A549 (cell line): ENCODE measurements around the gene RPS24. TPM values are rescaled to one million over a fixed set of nuclear protein-coding genes. Genes with fewer than 3 reads are reported as not detected.

ENCODE experiments used
- ATAC-seq, 2 experiments: fragments of 200-7000 bp in 1 of 2; fragments of >200 bp in 1 of 2; cut with Nextera tagmentation in 1 of 2; cut with Tn5 transposase in 1 of 2; 3 replicates each; pipeline versions ENCODE4 v1.8.0 to v1.9.1; 2018 to 2020; ENCODE audit warnings: mild to moderate bottlenecking in 1 of 2, moderate library complexity in 1 of 2
- CTCF ChIA-PET: fragments of 300-600 bp; sonication (Branson Sonifier 250); formaldehyde crosslinking; extraction: SDS; loops from one replicate; lab custom pipeline; 2021; ENCODE audit warnings: antibody characterized with exemption, inconsistent platforms; lab: Yijun Ruan, JAX
- POLR2A ChIA-PET: fragments of 350-600 bp; formaldehyde crosslinking; extraction: SDS; loops from one replicate; lab custom pipeline; 2021; ENCODE audit warnings: antibody characterized with exemption, inconsistent platforms; lab: Yijun Ruan, JAX
- DNase-seq, 2 experiments: peaks; one replicate each; pipeline versions ENCODE4 v3.0.0 to v3.0.0-alpha.2; 2011 to 2016; ENCODE audit warnings: low read depth in 1 of 2, low spot score in 1 of 2
- FAIRE-seq: peaks from 2 replicates; lab custom pipeline; 2011; peaks lifted over from hg19 to GRCh38; lab: Jason Lieb, UNC
- H3K27ac ChIP-seq, 2 experiments: fragments of >200 bp; sonication (Bioruptor Twin); formaldehyde crosslinking; 3 replicates each; pipeline ENCODE4 v1.5.1; 2016 to 2017
- H3K4me1 ChIP-seq: fragments of >200 bp; sonication (Bioruptor Twin); formaldehyde crosslinking; 3 replicates; pipeline ENCODE4 v1.6.1; 2016
- H3K4me2 ChIP-seq: fragments of >200 bp; sonication (Bioruptor Twin); formaldehyde crosslinking; 3 replicates; pipeline ENCODE4 v1.6.1; 2016
- H3K4me3 ChIP-seq: fragments of >200 bp; sonication (Bioruptor Twin); formaldehyde crosslinking; 3 replicates; pipeline ENCODE4 v1.5.1; 2016
- H3K9me3 ChIP-seq: fragments of >200 bp; sonication (Bioruptor Twin); formaldehyde crosslinking; 3 replicates; pipeline ENCODE4 v1.6.1; 2016
- CHD2 ChIP-seq: fragments of 150-350 bp; IDR thresholded peaks from 2 replicates; pipeline ENCODE4 v1.6.1; 2014; ENCODE audit warnings: low read length; ENCODE audit not compliant: partially characterized antibody
- CHD4 ChIP-seq: fragments of 200-600 bp; sonication (generic); IDR thresholded peaks from 2 replicates; pipeline ENCODE4 v1.6.1; 2016; ENCODE audit warnings: antibody characterized with exemption, mild to moderate bottlenecking, borderline replicate concordance
- EHMT2 ChIP-seq: fragments of 200-600 bp; sonication (generic); IDR thresholded peaks from 2 replicates; pipeline ENCODE4 v1.6.1; 2016; ENCODE audit warnings: antibody characterized with exemption, low read depth, mild to moderate bottlenecking, moderate library complexity
- EP300 ChIP-seq, 2 experiments: fragments of >200 bp; sonication (Bioruptor Twin); formaldehyde crosslinking; IDR thresholded peaks; 2 replicates in 1 of 2; 3 replicates in 1 of 2; pipeline ENCODE4 v1.6.1; 2016 to 2017
- ESRRA ChIP-seq: fragments of 150-350 bp; IDR thresholded peaks from 2 replicates; pipeline ENCODE4 v1.6.1; 2014; ENCODE audit warnings: mild to moderate bottlenecking, low read length, borderline replicate concordance
- GATA3 ChIP-seq: IDR thresholded peaks from 2 replicates; pipeline ENCODE4 v1.6.1; 2012; ENCODE audit warnings: borderline replicate concordance
- HOXB5 ChIP-seq: fragments of 250-450 bp; sonication (Bioruptor Pico); IDR thresholded peaks from 2 replicates; pipeline ENCODE4 v1.5.0; 2020; ENCODE audit warnings: mild to moderate bottlenecking, moderate library complexity
- JUNB ChIP-seq: fragments of >200 bp; sonication (Bioruptor Twin); formaldehyde crosslinking; IDR thresholded peaks from 2 replicates; pipeline ENCODE4 v1.6.1; 2016
- NFE2L2 ChIP-seq: fragments of 150-350 bp; conservative IDR thresholded peaks from 2 replicates; pipeline ENCODE4 v1.6.1; 2014; ENCODE audit warnings: low read length
- NR3C1 ChIP-seq: fragments of >200 bp; sonication (Bioruptor Twin); formaldehyde crosslinking; IDR thresholded peaks from 3 replicates; pipeline ENCODE4 v1.6.1; 2017
- RCOR1 ChIP-seq: fragments of 150-350 bp; IDR thresholded peaks from 2 replicates; pipeline ENCODE4 v1.6.1; 2014; ENCODE audit warnings: antibody characterized with exemption, low read length, low read depth
- RNF2 ChIP-seq: fragments of 200-600 bp; sonication (generic); IDR thresholded peaks from 2 replicates; pipeline ENCODE4 v1.6.1; 2016; ENCODE audit warnings: low read depth, mild to moderate bottlenecking, antibody characterized with exemption, moderate library complexity, borderline replicate concordance
- SMC3 ChIP-seq: fragments of >200 bp; sonication (Bioruptor Twin); formaldehyde crosslinking; IDR thresholded peaks from 3 replicates; pipeline ENCODE4 v1.6.1; 2018; ENCODE audit warnings: inconsistent platforms
- TFCP2L1 ChIP-seq: fragments of 250-450 bp; sonication (Bioruptor Pico); IDR thresholded peaks from 2 replicates; pipeline ENCODE4 v1.5.0; 2021; ENCODE audit warnings: mild to moderate bottlenecking
- ZNF302 ChIP-seq: fragments of 250-450 bp; sonication (Bioruptor Pico); IDR thresholded peaks from 2 replicates; pipeline ENCODE4 v1.9.0; 2021; ENCODE audit warnings: inconsistent platforms, mild to moderate bottlenecking, moderate library complexity
- ZSCAN20 ChIP-seq: fragments of 250-450 bp; sonication (Bioruptor Pico); IDR thresholded peaks from 2 replicates; pipeline ENCODE4 v1.8.0; 2022; ENCODE audit warnings: mild to moderate bottlenecking, moderate library complexity
- WGBS: methylation state at CpG from one replicate; pipeline ENCODE4 v1.1.6; 2017; ENCODE audit errors: missing lambda C conversion rate; 5-methylcytosine and 5-hydroxymethylcytosine counted together
- polyA plus RNA-seq, 4 experiments: library from polyadenylated mRNA; depleted of rRNA in 3 of 4; stranded (reverse); fragments of >200 nt; fragmentation: RNase III in 1 of 4; extraction: RNeasy Plus Mini Kit Qiagen cat#74134 plus additional on column Dnase treatment in 1 of 4; gene quantifications; 2 replicates in 3 of 4; 3 replicates in 1 of 4; pipeline ENCODE4 v1.2.3, GENCODE V29; 2011 to 2017
- TF ChIP-seq, protein P1 (sequence below): IDR thresholded peaks from 2 replicates; pipeline ENCODE4 v1.6.1; 2012
- TF ChIP-seq, protein P2 (sequence below): fragments of >200 bp; sonication (Bioruptor Twin); formaldehyde crosslinking; IDR thresholded peaks from 3 replicates; pipeline ENCODE4 v1.5.1; 2016
- TF ChIP-seq, protein P3 (sequence below): IDR thresholded peaks from 2 replicates; pipeline ENCODE4 v1.6.1; 2012
- TF ChIP-seq, protein P4 (sequence below): fragments of 200-600 bp; sonication (generic); IDR thresholded peaks from 2 replicates; pipeline ENCODE4 v1.6.1; 2016; ENCODE audit warnings: antibody characterized with exemption, mild to moderate bottlenecking, moderate library complexity
- TF ChIP-seq, protein P5 (sequence below): fragments of 250-450 bp; sonication (Bioruptor Pico); IDR thresholded peaks from 2 replicates; pipeline ENCODE4 v1.5.0; 2020; ENCODE audit warnings: low read depth, mild to moderate bottlenecking, moderate library complexity
- TF ChIP-seq, protein P6 (sequence below): fragments of 250-450 bp; sonication (Bioruptor Pico); IDR thresholded peaks from 2 replicates; pipeline ENCODE4 v1.5.0; 2021; ENCODE audit warnings: mild to moderate bottlenecking, moderate library complexity, borderline replicate concordance

The RPS24 gene
- polyA plus RNA-seq, 2 of the 4 experiments (the other 2 are of a cell fraction) = 4,263 to 5,509 TPM

DNA sequence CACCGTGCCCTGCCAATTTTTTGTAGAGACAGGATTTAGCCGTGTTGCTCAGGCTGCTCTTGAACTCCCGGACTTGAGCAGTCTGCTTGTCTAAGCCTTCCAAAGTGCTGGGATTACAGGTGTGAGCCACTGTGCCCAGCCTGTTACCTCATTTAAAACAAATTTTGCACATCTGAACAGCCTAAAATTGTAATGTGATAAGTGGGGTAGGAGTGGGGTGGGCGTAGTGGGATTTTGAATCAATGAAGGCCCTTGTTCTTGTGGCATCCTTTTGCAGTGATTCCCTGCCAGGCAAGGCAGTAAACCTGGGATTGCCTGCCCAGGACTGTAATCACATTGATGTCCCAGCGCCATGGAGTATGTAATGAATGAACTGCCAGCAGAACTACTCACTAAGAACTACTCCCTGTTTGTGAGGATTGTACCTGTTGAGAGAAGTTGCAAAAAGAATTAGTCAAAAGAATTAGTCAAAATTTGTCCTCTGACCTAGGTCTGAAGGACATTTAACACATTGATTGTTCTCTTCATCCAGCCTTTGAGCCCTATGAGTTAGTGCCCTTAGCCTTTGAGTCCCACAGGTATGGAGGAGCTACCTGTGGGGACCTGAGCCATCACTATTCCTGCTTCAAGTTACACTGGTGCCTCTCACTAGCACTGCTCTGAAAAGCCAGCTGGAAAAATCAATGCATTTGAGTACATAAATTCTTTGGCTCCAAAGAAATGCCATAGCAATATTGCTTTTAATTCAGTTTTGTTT, 5.3 kb downstream of the RPS24 start:
- Histone ChIP-seq H3K4me3 (no peak overlapping the region), H3K27ac (no peak overlapping the region), H3K9me3 (no peaks in the 10 kb centered on the region), H3K4me2 (peak overlapping the region; percentile 82; the same call in 2 of the 3 replicates), H3K4me1 (peaks cover 55% of the 10 kb centered on the region)
- CTCF ChIA-PET = interaction anchor here (4.8 kb wide), 1 partner anchor 8 kb away, joined by 37 read pairs; no protein-coding TSS in a partner anchor
- ATAC-seq (no peak), FAIRE-seq (no peak), DNase-seq (no peak)
- TF ChIP-seq TFCP2L1 (CRISPR knock-in tag) (no peak), SMC3 (no peak), ZNF302 (CRISPR knock-in tag) (no peak), NR3C1 (no peak), RNF2 (no peak), CHD2 (no peak), RCOR1 (no peak)
- TF ChIP-seq, protein P1, sequence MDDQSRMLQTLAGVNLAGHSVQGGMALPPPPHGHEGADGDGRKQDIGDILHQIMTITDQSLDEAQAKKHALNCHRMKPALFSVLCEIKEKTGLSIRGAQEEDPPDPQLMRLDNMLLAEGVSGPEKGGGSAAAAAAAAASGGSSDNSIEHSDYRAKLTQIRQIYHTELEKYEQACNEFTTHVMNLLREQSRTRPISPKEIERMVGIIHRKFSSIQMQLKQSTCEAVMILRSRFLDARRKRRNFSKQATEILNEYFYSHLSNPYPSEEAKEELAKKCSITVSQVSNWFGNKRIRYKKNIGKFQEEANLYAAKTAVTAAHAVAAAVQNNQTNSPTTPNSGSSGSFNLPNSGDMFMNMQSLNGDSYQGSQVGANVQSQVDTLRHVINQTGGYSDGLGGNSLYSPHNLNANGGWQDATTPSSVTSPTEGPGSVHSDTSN = no peak
- TF ChIP-seq, protein P2, sequence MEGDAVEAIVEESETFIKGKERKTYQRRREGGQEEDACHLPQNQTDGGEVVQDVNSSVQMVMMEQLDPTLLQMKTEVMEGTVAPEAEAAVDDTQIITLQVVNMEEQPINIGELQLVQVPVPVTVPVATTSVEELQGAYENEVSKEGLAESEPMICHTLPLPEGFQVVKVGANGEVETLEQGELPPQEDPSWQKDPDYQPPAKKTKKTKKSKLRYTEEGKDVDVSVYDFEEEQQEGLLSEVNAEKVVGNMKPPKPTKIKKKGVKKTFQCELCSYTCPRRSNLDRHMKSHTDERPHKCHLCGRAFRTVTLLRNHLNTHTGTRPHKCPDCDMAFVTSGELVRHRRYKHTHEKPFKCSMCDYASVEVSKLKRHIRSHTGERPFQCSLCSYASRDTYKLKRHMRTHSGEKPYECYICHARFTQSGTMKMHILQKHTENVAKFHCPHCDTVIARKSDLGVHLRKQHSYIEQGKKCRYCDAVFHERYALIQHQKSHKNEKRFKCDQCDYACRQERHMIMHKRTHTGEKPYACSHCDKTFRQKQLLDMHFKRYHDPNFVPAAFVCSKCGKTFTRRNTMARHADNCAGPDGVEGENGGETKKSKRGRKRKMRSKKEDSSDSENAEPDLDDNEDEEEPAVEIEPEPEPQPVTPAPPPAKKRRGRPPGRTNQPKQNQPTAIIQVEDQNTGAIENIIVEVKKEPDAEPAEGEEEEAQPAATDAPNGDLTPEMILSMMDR = no peak
- TF ChIP-seq, protein P3, sequence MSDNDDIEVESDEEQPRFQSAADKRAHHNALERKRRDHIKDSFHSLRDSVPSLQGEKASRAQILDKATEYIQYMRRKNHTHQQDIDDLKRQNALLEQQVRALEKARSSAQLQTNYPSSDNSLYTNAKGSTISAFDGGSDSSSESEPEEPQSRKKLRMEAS = no peak
- WGBS = 88% methylated on average over 5 of the region's 5 CpGs
- POLR2A ChIA-PET = no interaction called here

DNA sequence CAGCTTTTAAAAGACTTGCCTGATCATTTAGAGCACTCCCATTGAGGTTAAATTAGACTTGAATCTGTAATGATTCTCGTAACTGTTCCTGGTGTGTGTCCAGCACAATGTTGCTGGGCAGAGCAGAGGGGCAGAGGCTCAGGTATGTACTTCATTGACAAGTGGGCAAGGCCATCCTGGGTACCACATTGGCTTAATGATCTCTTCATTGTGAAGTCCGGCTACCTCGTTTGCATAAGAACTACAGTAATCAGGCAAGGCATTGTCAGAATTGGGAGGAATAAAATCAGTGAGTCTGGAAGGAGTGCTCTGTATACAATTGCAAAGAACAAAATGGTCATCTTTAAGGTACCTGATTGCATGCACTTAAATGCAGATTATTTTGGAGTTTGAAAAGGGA, 6.1 kb downstream of the RPS24 start:
- H3K4me3 ChIP-seq = no peak overlapping the region
- H3K4me2 ChIP-seq = no peak overlapping the region
- ChIA-PET CTCF (interaction anchor here (4.8 kb wide), 1 partner anchor 8 kb away, joined by 37 read pairs; no protein-coding TSS in a partner anchor), POLR2A (no interaction called here)
- H3K9me3 ChIP-seq = no peaks in the 10 kb centered on the region
- 86% methylated on average over 3 of the region's 3 CpGs for WGBS
- TF ChIP-seq RCOR1 (no peak), ZSCAN20 (CRISPR knock-in tag) (no peak), NFE2L2 (no peak), HOXB5 (CRISPR knock-in tag) (no peak), EHMT2 (no peak), EP300 (IDR thresholded peaks at IDR 0.05) (no peak), JUNB (no peak), ESRRA (no peak), GATA3 (no peak), TFCP2L1 (CRISPR knock-in tag) (no peak), CHD4 (no peak)
- TF ChIP-seq, protein P4, sequence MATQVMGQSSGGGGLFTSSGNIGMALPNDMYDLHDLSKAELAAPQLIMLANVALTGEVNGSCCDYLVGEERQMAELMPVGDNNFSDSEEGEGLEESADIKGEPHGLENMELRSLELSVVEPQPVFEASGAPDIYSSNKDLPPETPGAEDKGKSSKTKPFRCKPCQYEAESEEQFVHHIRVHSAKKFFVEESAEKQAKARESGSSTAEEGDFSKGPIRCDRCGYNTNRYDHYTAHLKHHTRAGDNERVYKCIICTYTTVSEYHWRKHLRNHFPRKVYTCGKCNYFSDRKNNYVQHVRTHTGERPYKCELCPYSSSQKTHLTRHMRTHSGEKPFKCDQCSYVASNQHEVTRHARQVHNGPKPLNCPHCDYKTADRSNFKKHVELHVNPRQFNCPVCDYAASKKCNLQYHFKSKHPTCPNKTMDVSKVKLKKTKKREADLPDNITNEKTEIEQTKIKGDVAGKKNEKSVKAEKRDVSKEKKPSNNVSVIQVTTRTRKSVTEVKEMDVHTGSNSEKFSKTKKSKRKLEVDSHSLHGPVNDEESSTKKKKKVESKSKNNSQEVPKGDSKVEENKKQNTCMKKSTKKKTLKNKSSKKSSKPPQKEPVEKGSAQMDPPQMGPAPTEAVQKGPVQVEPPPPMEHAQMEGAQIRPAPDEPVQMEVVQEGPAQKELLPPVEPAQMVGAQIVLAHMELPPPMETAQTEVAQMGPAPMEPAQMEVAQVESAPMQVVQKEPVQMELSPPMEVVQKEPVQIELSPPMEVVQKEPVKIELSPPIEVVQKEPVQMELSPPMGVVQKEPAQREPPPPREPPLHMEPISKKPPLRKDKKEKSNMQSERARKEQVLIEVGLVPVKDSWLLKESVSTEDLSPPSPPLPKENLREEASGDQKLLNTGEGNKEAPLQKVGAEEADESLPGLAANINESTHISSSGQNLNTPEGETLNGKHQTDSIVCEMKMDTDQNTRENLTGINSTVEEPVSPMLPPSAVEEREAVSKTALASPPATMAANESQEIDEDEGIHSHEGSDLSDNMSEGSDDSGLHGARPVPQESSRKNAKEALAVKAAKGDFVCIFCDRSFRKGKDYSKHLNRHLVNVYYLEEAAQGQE = no peak
- TF ChIP-seq, protein P5, sequence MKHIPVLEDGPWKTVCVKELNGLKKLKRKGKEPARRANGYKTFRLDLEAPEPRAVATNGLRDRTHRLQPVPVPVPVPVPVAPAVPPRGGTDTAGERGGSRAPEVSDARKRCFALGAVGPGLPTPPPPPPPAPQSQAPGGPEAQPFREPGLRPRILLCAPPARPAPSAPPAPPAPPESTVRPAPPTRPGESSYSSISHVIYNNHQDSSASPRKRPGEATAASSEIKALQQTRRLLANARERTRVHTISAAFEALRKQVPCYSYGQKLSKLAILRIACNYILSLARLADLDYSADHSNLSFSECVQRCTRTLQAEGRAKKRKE = no peak
- TF ChIP-seq, protein P6, sequence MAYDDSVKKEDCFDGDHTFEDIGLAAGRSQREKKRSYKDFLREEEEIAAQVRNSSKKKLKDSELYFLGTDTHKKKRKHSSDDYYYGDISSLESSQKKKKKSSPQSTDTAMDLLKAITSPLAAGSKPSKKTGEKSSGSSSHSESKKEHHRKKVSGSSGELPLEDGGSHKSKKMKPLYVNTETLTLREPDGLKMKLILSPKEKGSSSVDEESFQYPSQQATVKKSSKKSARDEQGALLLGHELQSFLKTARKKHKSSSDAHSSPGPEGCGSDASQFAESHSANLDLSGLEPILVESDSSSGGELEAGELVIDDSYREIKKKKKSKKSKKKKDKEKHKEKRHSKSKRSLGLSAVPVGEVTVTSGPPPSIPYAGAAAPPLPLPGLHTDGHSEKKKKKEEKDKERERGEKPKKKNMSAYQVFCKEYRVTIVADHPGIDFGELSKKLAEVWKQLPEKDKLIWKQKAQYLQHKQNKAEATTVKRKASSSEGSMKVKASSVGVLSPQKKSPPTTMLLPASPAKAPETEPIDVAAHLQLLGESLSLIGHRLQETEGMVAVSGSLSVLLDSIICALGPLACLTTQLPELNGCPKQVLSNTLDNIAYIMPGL = no peak
- TF ChIP-seq, protein P2 = no peak
- FAIRE-seq = no peak
- DNase-seq = no peak
- peaks cover 55% of the 10 kb centered on the region for H3K4me1 ChIP-seq
- no peak for ATAC-seq
- H3K27ac ChIP-seq = no peak overlapping the region
